ENCODE data around the gene PCDHB11. TPM values are rescaled to one million over a fixed set of nuclear protein-coding genes. Genes with fewer than 3 reads are reported as not detected.
"Not testable (repeated sequence)": the region's sequence is repeated elsewhere in the genome, so short reads cannot be mapped to it uniquely, and the experiment has no call there.

The PCDHB11 gene
- total RNA-seq, 1 donor from 2014 or later = 2.2 TPM

- Histone ChIP-seq H3K27me3 (no peaks in the 10 kb centered on the region), H3K9me3 (peaks cover 88% of the 10 kb centered on the region), H3K36me3 (no peaks in the 10 kb centered on the region), H3K27ac (no peak overlapping the region), H3K4me3 (no peak overlapping the region), H3K4me1 (no peaks in the 10 kb centered on the region)
- intact Hi-C loops (cut with DNase I) = no loop called here
- TF ChIP-seq, protein P1, sequence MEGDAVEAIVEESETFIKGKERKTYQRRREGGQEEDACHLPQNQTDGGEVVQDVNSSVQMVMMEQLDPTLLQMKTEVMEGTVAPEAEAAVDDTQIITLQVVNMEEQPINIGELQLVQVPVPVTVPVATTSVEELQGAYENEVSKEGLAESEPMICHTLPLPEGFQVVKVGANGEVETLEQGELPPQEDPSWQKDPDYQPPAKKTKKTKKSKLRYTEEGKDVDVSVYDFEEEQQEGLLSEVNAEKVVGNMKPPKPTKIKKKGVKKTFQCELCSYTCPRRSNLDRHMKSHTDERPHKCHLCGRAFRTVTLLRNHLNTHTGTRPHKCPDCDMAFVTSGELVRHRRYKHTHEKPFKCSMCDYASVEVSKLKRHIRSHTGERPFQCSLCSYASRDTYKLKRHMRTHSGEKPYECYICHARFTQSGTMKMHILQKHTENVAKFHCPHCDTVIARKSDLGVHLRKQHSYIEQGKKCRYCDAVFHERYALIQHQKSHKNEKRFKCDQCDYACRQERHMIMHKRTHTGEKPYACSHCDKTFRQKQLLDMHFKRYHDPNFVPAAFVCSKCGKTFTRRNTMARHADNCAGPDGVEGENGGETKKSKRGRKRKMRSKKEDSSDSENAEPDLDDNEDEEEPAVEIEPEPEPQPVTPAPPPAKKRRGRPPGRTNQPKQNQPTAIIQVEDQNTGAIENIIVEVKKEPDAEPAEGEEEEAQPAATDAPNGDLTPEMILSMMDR (IDR thresholded peaks at IDR 0.05) = no peak
- TF ChIP-seq POLR2AphosphoS5 (IDR thresholded peaks at IDR 0.05; ENCODE audit: insufficient read depth in 1 of 2, low read depth in 1 of 2) (no peak), POLR2A (IDR thresholded peaks at IDR 0.05) (no peak)
- no peak for DNase-seq (ENCODE audit: extremely low spot score in 2 of 2)
Measured at GRCh38 chr5:141236516-141237313, 37.3 kb downstream of the PCDHB11 start.

GRCh38 chr5:141241496-141241895, 42.1 kb downstream of the PCDHB11 start:
- no peaks in the 10 kb centered on the region for H3K4me1 ChIP-seq
- H3K4me3 ChIP-seq = no peak overlapping the region
- intact Hi-C loops (cut with DNase I) = no loop called here
- H3K36me3 ChIP-seq = no peaks in the 10 kb centered on the region
- peaks cover 80% of the 10 kb centered on the region for H3K9me3 ChIP-seq
- TF ChIP-seq, protein P1 (IDR thresholded peaks at IDR 0.05) = no peak
- TF ChIP-seq POLR2AphosphoS5 (IDR thresholded peaks at IDR 0.05; ENCODE audit: insufficient read depth in 1 of 2, low read depth in 1 of 2) (no peak), POLR2A (IDR thresholded peaks at IDR 0.05) (no peak)
- no peak for DNase-seq (ENCODE audit: extremely low spot score in 2 of 2)
- no peaks in the 10 kb centered on the region for H3K27me3 ChIP-seq
- no peak overlapping the region for H3K27ac ChIP-seq

GRCh38 chr5:141245250-141245717, 45.9 kb downstream of the PCDHB11 start, which contains the start of gene PCDHB15:
Gene PCDHB15 (plus strand): TSS chr5:141245395. CDS start chr5:141245579, 184 bp downstream.
- Histone ChIP-seq H3K4me3 (peak within 1 kb of the TSS; percentile 24 to 28), H3K27me3 (no peaks in the 10 kb centered on the region), H3K27ac (no peak within 1 kb of the TSS), H3K9me3 (peaks cover 81% of the 10 kb centered on the region), H3K4me1 (no peaks in the 10 kb centered on the region), H3K36me3 (peaks cover 0 to 4% of the 10 kb centered on the region in 2 donors)
- intact Hi-C loops (cut with DNase I) = no loop called here
- DNase-seq (ENCODE audit: extremely low spot score in 2 of 2) = no peak
- TF ChIP-seq POLR2A (IDR thresholded peaks at IDR 0.05) (no peak), POLR2AphosphoS5 (IDR thresholded peaks at IDR 0.05; ENCODE audit: insufficient read depth in 1 of 2, low read depth in 1 of 2) (no peak)
- TF ChIP-seq, protein P1 (IDR thresholded peaks at IDR 0.05) = no peak

DNA sequence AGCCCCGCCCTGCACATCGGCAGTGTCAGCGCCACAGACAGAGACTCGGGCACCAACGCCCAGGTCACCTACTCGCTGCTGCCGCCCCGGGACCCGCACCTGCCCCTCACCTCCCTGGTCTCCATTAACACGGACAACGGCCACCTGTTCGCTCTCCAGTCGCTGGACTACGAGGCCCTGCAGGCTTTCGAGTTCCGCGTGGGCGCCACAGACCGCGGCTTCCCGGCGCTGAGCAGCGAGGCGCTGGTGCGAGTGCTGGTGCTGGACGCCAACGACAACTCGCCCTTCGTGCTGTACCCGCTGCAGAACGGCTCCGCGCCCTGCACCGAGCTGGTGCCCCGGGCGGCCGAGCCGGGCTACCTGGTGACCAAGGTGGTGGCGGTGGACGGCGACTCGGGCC, 47.5 kb downstream of the PCDHB11 start:
- H3K27ac ChIP-seq; H3K36me3 ChIP-seq; H3K27me3 ChIP-seq; DNase-seq (ENCODE audit: extremely low spot score in 2 of 2); H3K4me3 ChIP-seq; H3K4me1 ChIP-seq; intact Hi-C loops (cut with DNase I): not testable (repeated sequence)
- H3K9me3 ChIP-seq = peaks cover 70% of the 10 kb centered on the region

- H3K36me3 ChIP-seq; H3K27ac ChIP-seq; H3K27me3 ChIP-seq; intact Hi-C loops (cut with DNase I); H3K4me1 ChIP-seq; DNase-seq (ENCODE audit: extremely low spot score in 2 of 2); H3K4me3 ChIP-seq: not testable (repeated sequence)
- H3K9me3 ChIP-seq = peaks cover 68% of the 10 kb centered on the region
Measured at GRCh38 chr5:141247434-141247833, 48.0 kb downstream of the PCDHB11 start.

- H3K4me1 ChIP-seq = no peaks in the 10 kb centered on the region
- intact Hi-C loops (cut with DNase I) = no loop called here
- peaks cover 0 to 4% of the 10 kb centered on the region in 2 donors for H3K36me3 ChIP-seq
- H3K27me3 ChIP-seq = no peaks in the 10 kb centered on the region
- no peak for TF ChIP-seq POLR2A (IDR thresholded peaks at IDR 0.05)
- DNase-seq (ENCODE audit: extremely low spot score in 2 of 2) = no peak
- no peak overlapping the region for H3K27ac ChIP-seq
- H3K9me3 ChIP-seq = peaks cover 76% of the 10 kb centered on the region
- no peak overlapping the region for H3K4me3 ChIP-seq
Measured at GRCh38 chr5:141250576-141250975, 51.1 kb downstream of the PCDHB11 start.

Other genes with a start within 250 kb of the PCDHB11 start
- gene PCDHAC2, start 233.2 kb upstream of the PCDHB11 start, total RNA-seq = 3.9 TPM
- gene PCDHB1, start 148.3 kb upstream of the PCDHB11 start, total RNA-seq = not detected
- 3.4 TPM for gene PCDHB2, start 105.0 kb upstream of the PCDHB11 start, total RNA-seq
- gene PCDHB3, start 99.2 kb upstream of the PCDHB11 start, total RNA-seq = 2.0 TPM
- 8.3 TPM for gene PCDHB4, start 77.8 kb upstream of the PCDHB11 start, total RNA-seq
- gene PCDHB5, start 64.4 kb upstream of the PCDHB11 start, total RNA-seq = 2.9 TPM
- gene PCDHB6, start 49.6 kb upstream of the PCDHB11 start, total RNA-seq = not detected
- 0.98 TPM for gene PCDHB7, start 27.0 kb upstream of the PCDHB11 start, total RNA-seq
- gene PCDHB8, start 21.8 kb upstream of the PCDHB11 start, total RNA-seq = 0.25 TPM
- 12.3 TPM for gene PCDHB16, start 17.2 kb upstream of the PCDHB11 start, total RNA-seq
- 3.7 TPM for gene PCDHB9, start 12.5 kb upstream of the PCDHB11 start, total RNA-seq
- gene PCDHB10, start 7.3 kb upstream of the PCDHB11 start, total RNA-seq = 3.2 TPM
- 2.5 TPM for gene PCDHB12, start 9.1 kb downstream of the PCDHB11 start, total RNA-seq
- 3.7 TPM for gene PCDHB13, start 14.3 kb downstream of the PCDHB11 start, total RNA-seq
- 4.2 TPM for gene PCDHB14, start 23.7 kb downstream of the PCDHB11 start, total RNA-seq
- gene PCDHB15, start 45.8 kb downstream of the PCDHB11 start, total RNA-seq = 3.2 TPM
- not detected for gene SLC25A2, start 104.4 kb downstream of the PCDHB11 start, total RNA-seq
- gene TAF7, start 121.2 kb downstream of the PCDHB11 start, total RNA-seq = 53.8 TPM
- not detected for gene PCDHGA1, start 130.9 kb downstream of the PCDHB11 start, total RNA-seq
- gene PCDHGA2, start 139.1 kb downstream of the PCDHB11 start, total RNA-seq = 6.1 TPM
- 3.4 TPM for gene PCDHGA3, start 144.2 kb downstream of the PCDHB11 start, total RNA-seq
- gene PCDHGB1, start 150.5 kb downstream of the PCDHB11 start, total RNA-seq = 3.9 TPM
- 3.9 TPM for gene PCDHGA4, start 155.4 kb downstream of the PCDHB11 start, total RNA-seq
- 8.3 TPM for gene PCDHGB2, start 160.4 kb downstream of the PCDHB11 start, total RNA-seq
- gene PCDHGA5, start 164.5 kb downstream of the PCDHB11 start, total RNA-seq = 8.6 TPM
- 5.4 TPM for gene PCDHGB3, start 170.6 kb downstream of the PCDHB11 start, total RNA-seq
- gene PCDHGA6, start 174.3 kb downstream of the PCDHB11 start, total RNA-seq = 6.4 TPM
- 5.2 TPM for gene PCDHGA7, start 183.1 kb downstream of the PCDHB11 start, total RNA-seq
- 10.3 TPM for gene PCDHGB4, start 188.1 kb downstream of the PCDHB11 start, total RNA-seq
- 6.4 TPM for gene PCDHGA8, start 193.0 kb downstream of the PCDHB11 start, total RNA-seq
- gene PCDHGB5, start 198.3 kb downstream of the PCDHB11 start, total RNA-seq = 15.0 TPM
- 8.8 TPM for gene PCDHGA9, start 203.2 kb downstream of the PCDHB11 start, total RNA-seq
- 12.5 TPM for gene PCDHGB6, start 208.4 kb downstream of the PCDHB11 start, total RNA-seq
- gene PCDHGA10, start 213.4 kb downstream of the PCDHB11 start, total RNA-seq = 10.6 TPM
- gene PCDHGB7, start 218.1 kb downstream of the PCDHB11 start, total RNA-seq = 14.2 TPM
- 6.6 TPM for gene PCDHGA11, start 221.4 kb downstream of the PCDHB11 start, total RNA-seq
- gene PCDHGA12, start 230.9 kb downstream of the PCDHB11 start, total RNA-seq = 10.6 TPM